SKM-1 (cell line): ENCODE measurements around the gene SHTN1.

Experiments used
- DNase-seq: peaks from one replicate; lab custom pipeline; 2025; ENCODE audit not compliant: unreplicated experiment; lab: John Stamatoyannopoulos, UW

Gene SHTN1

GRCh38 chr10:116919164-116919563, 85.8 kb downstream of the SHTN1 start:
- no peak for DNase-seq

GRCh38 chr10:116918583-116918982, 86.4 kb downstream of the SHTN1 start:
- DNase-seq, result no peak

DNA sequence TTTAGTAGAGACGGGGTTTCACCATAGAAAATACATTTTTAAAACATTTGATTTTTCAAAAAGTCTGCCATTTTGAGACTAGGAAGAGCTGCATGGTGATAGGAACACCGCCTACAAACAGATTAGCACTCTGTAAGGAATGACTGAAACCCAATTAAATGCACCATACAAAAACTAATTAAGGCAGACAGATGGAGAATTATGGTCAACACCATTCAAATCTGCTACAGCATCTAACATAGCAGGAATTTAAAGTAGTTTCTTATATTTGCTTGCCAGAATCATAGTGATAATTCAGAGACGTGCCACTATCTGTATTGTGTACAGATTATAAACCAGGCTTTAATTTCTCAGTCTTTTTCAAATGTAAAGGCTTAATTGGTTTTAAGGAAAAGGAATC, 87.5 kb downstream of the SHTN1 start:
- DNase-seq, result no peak

GRCh38 chr10:116915340-116915739, 89.6 kb downstream of the SHTN1 start:
- no peak for DNase-seq

GRCh38 chr10:116913695-116914094, 91.3 kb downstream of the SHTN1 start:
- no peak for DNase-seq

DNA sequence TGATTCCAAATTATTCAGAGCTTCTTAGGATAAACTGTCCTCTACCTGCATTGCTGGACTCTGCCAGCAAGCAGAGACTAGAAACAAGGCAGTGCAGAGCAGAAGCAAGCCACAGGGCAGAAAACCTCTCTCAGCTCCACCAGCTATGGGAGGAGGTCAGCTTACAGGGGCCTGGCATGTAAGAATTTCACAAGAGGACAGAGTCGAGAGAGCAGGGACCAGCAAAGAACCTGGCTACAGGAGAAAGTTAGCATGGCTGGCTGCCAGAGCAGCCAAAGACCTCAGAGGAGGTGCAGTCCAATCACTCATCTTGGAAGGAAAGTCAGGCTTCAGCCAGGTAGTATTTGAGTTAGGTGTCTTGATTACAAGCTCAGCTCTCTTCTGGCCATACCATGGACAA, 92.8 kb downstream of the SHTN1 start:
- no peak for DNase-seq

- no peak for DNase-seq
Measured at GRCh38 chr10:116910910-116911309, 94.1 kb downstream of the SHTN1 start.

GRCh38 chr10:116909307-116909706, 95.7 kb downstream of the SHTN1 start:
- no peak for DNase-seq

DNA sequence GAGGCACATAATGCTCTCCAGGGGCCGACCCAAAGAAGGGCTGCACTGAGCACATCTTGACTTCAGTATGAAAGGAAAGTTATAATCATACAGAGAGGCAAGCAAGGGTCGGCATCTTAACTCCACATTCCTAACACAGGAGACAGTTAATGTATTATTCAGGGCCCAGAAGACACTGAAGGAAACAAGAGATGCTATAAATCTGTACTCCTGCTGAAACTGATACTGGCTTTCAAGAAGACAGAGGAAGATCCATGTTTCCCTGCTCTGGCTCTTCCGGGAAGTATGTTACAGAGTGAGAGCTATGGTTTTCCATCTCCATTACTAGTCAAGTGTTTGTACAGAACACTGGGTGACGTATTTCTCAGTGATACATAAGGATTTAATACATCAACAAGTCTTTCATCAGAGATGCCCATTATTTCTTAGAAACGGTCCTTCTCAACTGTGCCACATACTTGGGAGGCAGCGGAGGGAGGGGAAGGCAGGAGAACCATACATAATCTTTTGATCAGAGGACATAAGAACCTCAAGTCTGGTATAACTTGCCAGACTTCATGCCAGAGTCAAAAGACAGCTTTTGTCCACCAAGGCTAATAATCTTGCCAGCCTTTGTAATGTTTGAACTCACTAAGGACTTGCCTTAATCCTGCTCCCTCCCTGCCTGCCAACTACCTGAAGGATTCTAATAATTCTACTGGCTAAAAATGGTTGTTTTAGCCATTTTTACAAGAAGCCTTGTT, 97.6 kb downstream of the SHTN1 start:
- DNase-seq, result no peak

DNA sequence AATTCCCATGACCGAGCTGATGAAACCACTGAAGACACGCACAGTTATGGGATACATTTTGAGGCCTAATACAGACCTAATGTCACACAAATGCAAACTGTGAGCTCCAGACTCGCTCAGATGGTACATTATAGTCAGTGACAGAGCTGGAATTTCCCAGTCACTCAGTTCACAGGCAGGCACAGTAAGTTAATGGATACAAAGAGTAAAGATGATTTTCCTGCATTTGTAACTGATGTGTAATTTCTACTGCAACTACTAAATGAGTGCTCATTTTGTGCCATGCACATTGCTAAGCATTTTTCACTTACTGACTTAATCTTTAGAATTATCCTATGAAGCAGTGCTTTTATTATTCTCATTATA, 99.2 kb downstream of the SHTN1 start:
- DNase-seq, result no peak

- DNase-seq, result no peak
Measured at GRCh38 chr10:116899626-116900025, 105.4 kb downstream of the SHTN1 start.

DNA sequence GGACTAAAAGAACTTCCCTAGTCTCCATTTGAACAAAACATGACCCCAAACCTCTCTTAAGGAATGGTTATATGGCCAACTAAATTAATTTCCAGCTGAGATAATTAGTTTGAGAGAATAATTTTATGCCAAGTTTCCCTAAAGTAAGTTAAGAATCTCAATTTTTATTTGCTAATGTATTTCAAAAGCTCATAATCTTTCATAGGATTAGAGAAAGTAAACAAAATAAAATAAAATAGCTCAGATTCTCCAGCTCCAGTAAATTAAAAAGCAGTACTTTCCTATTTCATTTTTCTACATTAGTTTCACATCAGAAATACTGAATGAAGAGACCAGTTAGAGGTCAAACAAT, 111.3 kb downstream of the SHTN1 start:
- DNase-seq, result no peak

- DNase-seq, result no peak
Measured at GRCh38 chr10:116892907-116893685, 111.9 kb downstream of the SHTN1 start.

DNA sequence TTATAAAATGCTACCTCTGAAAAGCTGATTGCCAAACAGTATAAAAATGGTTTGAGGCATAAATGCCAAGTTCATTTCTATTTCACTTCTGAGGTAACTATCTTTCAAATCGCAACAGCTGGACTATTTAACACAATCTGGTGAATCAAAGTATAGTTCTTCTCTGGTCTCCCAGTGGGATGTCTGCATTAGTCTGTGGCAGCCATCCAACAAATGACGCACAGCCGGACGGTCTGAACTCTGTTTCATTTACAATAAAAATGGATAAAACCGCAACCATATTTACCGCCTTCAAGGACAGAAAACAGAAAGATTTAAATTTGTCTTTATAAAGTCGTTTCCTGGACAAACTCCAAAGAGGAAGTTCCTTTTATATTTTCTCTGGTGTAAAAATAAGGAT, 113.8 kb downstream of the SHTN1 start:
- DNase-seq, result no peak

- DNase-seq, result no peak
Measured at GRCh38 chr10:116889066-116889465, 115.9 kb downstream of the SHTN1 start.

- DNase-seq, result no peak
Measured at GRCh38 chr10:116888380-116889055, 116.5 kb downstream of the SHTN1 start.

DNA sequence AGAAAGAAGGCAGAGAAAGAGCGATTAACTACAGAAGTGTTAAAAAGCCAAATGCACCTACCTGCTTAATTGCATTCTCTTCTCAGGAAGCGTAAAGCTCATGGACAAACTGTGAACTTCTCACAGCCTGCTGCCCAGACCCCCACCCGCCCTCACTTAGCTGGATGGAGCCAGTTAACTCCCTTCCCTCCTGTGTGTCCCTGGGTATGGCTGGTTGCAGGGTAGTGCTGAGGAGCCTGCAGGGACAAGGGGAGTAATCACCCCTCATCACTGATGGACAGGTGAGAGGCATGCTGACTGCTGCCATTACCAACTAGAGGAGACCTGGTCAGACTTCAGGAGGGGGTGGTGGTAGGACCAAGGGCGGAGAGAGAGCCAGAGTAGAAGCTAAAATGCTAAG, 118.2 kb downstream of the SHTN1 start:
- DNase-seq, result no peak

- no peak for DNase-seq
Measured at GRCh38 chr10:116882639-116883038, 122.3 kb downstream of the SHTN1 start.

DNA sequence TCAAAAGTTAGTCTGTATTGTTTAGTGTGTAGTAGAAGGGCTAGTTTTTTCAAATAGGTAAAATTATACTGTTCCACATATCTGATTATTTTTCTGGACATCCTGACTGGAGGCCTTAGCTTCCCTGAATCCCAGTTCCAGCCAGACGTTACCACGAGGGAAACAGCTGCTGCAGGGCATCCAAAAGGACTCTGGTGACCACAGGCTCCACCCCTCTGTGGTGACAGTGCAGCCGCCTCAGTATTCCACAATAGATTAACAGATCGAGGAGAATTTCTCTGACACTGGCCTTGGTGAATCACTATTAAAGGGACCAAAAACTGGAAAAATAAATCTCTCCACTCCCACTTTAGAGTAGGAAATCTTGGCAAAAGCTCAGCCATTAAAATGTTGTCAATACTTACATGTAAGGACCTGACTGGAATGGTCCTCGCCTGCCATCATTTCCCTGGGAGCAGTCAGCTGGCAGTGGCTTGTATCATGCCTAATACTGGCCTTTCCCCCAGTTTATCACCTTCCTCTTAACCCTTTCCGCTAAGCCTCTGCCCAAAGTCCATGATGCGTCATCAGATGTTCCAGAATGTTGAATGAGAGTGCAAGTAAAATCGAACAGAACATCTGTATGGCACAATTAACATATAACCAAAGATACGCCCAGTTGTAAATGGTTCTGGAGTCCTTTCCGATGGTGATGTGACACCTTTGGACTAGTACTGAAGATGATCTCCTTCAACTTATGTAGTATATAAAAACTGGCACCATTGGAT, 124.1 kb downstream of the SHTN1 start:
- no peak for DNase-seq

- DNase-seq, result no peak
Measured at GRCh38 chr10:116879817-116880216, 125.2 kb downstream of the SHTN1 start.

- no peak for DNase-seq
Measured at GRCh38 chr10:116878123-116878522, 126.9 kb downstream of the SHTN1 start.
